ENCODE data around the gene FCRL2.

The FCRL2 gene

DNA sequence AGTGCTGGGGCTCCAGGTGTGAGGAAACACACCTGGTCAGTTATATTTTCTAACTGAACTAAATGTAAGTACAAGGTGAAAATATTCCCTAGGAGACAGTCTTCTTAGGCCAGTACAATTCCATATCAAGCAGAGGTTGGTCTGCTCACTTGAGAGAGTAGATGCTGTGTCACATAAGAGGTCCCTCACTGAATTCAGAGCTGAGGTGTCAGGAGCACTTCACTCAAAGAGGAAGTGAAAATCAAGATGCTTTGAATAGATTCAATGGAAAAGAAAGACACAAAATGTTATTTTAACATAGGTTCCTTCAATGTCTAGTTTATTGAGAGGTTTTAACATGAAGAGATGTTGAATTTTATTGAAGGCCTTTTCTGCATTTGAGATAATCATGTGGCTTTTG, 72.1 kb downstream of the FCRL2 start (continued):
- TF ChIP-seq TOX (CRISPR knock-in tag; IDR thresholded peaks at IDR 0.05; ENCODE audit: borderline replicate concordance), result no peak

DNA sequence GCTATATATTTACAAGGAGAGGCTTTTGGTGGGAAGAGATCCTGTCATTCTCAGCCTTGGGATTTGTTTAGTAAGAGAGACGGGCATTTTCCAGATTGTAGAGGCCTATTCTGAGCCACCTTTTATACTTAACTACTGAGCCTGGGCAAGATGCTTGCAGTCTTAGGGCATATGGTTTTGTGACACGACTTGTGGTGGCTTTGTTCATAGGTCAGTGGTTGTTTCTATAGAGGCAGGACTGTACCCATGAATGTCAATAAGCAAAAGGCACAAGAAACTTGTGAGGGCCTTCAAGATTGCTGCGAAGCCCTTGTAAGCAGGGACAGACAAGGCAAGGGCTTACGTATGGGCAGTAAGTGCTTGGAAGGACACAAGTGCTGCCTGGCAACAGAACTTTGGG, 73.0 kb downstream of the FCRL2 start:
- no peak for ATAC-seq
- no peak for TF ChIP-seq OSR1 (CRISPR knock-in tag; IDR thresholded peaks at IDR 0.05)
- TF ChIP-seq ZNF8 (CRISPR knock-in tag; IDR thresholded peaks at IDR 0.05), result no peak
- TF ChIP-seq ZFP3 (CRISPR knock-in tag; IDR thresholded peaks at IDR 0.05), result no peak
- TF ChIP-seq TOX (CRISPR knock-in tag; IDR thresholded peaks at IDR 0.05; ENCODE audit: borderline replicate concordance), result no peak
- no peak for TF ChIP-seq RARB (CRISPR knock-in tag; IDR thresholded peaks at IDR 0.05)
- no peak for TF ChIP-seq BACH2 (CRISPR knock-in tag; IDR thresholded peaks at IDR 0.05; ENCODE audit: borderline replicate concordance)

DNA sequence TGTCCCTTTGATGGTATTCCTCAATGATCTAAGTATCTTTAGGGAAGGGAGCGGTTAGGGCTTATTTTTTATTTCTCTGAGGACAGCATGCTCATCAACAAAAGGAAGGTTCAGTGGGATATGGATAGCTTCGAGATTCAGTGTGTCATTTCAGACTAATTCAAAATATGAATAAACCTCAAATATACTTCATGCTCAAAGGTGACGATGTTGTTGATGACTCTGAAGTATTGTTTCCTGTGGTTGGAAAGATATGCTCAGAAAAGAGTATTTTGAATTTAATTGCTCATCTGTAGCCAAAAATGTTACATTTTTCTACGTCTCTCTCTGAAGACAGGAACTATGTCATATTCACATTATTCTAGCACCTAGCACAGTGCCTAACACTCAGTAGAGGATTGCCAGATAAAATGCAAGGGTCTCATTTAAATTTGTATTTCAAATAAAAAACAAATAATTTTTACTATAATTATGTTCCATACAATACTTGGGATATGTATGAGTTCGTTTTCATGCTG, 74.6 kb downstream of the FCRL2 start:
- TF ChIP-seq GLIS3 (CRISPR knock-in tag; IDR thresholded peaks at IDR 0.05) (no peak), PPARA (CRISPR knock-in tag; IDR thresholded peaks at IDR 0.05; ENCODE audit: borderline replicate concordance) (no peak), ZC3H10 (CRISPR knock-in tag; IDR thresholded peaks at IDR 0.05) (no peak), RARB (CRISPR knock-in tag; IDR thresholded peaks at IDR 0.05) (no peak), BACH2 (CRISPR knock-in tag; IDR thresholded peaks at IDR 0.05; ENCODE audit: borderline replicate concordance) (no peak), SNAI2 (CRISPR knock-in tag; IDR thresholded peaks at IDR 0.05) (no peak)
- TF ChIP-seq, protein P1, sequence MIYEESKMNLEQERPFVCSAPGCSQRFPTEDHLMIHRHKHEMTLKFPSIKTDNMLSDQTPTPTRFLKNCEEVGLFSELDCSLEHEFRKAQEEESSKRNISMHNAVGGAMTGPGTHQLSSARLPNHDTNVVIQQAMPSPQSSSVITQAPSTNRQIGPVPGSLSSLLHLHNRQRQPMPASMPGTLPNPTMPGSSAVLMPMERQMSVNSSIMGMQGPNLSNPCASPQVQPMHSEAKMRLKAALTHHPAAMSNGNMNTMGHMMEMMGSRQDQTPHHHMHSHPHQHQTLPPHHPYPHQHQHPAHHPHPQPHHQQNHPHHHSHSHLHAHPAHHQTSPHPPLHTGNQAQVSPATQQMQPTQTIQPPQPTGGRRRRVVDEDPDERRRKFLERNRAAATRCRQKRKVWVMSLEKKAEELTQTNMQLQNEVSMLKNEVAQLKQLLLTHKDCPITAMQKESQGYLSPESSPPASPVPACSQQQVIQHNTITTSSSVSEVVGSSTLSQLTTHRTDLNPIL (CRISPR knock-in tag; IDR thresholded peaks at IDR 0.05; ENCODE audit: low read depth), result no peak
- TF ChIP-seq, protein P2, sequence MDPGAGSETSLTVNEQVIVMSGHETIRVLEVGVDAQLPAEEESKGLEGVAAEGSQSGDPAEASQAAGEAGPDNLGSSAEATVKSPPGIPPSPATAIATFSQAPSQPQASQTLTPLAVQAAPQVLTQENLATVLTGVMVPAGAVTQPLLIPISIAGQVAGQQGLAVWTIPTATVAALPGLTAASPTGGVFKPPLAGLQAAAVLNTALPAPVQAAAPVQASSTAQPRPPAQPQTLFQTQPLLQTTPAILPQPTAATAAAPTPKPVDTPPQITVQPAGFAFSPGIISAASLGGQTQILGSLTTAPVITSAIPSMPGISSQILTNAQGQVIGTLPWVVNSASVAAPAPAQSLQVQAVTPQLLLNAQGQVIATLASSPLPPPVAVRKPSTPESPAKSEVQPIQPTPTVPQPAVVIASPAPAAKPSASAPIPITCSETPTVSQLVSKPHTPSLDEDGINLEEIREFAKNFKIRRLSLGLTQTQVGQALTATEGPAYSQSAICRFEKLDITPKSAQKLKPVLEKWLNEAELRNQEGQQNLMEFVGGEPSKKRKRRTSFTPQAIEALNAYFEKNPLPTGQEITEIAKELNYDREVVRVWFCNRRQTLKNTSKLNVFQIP (CRISPR knock-in tag; IDR thresholded peaks at IDR 0.05; ENCODE audit: borderline replicate concordance, low read depth), result no peak
- TF ChIP-seq, protein P3, sequence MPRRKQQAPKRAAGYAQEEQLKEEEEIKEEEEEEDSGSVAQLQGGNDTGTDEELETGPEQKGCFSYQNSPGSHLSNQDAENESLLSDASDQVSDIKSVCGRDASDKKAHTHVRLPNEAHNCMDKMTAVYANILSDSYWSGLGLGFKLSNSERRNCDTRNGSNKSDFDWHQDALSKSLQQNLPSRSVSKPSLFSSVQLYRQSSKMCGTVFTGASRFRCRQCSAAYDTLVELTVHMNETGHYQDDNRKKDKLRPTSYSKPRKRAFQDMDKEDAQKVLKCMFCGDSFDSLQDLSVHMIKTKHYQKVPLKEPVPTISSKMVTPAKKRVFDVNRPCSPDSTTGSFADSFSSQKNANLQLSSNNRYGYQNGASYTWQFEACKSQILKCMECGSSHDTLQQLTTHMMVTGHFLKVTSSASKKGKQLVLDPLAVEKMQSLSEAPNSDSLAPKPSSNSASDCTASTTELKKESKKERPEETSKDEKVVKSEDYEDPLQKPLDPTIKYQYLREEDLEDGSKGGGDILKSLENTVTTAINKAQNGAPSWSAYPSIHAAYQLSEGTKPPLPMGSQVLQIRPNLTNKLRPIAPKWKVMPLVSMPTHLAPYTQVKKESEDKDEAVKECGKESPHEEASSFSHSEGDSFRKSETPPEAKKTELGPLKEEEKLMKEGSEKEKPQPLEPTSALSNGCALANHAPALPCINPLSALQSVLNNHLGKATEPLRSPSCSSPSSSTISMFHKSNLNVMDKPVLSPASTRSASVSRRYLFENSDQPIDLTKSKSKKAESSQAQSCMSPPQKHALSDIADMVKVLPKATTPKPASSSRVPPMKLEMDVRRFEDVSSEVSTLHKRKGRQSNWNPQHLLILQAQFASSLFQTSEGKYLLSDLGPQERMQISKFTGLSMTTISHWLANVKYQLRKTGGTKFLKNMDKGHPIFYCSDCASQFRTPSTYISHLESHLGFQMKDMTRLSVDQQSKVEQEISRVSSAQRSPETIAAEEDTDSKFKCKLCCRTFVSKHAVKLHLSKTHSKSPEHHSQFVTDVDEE (CRISPR knock-in tag; IDR thresholded peaks at IDR 0.05), result no peak
- ATAC-seq, result no peak

DNA sequence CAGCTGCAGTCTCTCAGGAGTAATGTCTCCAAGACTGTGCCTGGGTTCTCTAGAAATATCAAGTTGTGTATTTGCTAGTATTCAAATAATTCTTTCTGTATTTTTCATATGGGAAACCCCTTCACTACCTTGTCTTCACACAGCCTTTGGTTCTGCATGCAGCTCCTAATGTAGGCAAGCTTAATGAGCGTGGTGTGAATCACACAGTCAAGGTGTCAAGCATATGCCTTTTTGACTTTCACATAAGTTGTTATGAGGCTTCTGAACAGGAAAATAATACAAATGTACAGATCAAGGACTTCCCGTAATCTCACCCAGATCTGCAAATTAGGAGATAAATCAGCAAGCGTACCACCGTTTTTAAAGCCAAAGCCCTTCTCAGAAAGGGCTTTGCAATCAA, 76.2 kb downstream of the FCRL2 start, which contains the start of gene FCRL3:
FCRL3 (minus strand) TSS at position 38 of the 400 bp plus-strand sequence. CDS start 280 bp downstream, outside the sequence.
- TF ChIP-seq ESRRG (CRISPR knock-in tag; IDR thresholded peaks at IDR 0.05), result no peak
- TF ChIP-seq RARB (CRISPR knock-in tag; IDR thresholded peaks at IDR 0.05), result no peak
- no peak for TF ChIP-seq ISL1 (CRISPR knock-in tag; IDR thresholded peaks at IDR 0.05)
- TF ChIP-seq, protein P4, sequence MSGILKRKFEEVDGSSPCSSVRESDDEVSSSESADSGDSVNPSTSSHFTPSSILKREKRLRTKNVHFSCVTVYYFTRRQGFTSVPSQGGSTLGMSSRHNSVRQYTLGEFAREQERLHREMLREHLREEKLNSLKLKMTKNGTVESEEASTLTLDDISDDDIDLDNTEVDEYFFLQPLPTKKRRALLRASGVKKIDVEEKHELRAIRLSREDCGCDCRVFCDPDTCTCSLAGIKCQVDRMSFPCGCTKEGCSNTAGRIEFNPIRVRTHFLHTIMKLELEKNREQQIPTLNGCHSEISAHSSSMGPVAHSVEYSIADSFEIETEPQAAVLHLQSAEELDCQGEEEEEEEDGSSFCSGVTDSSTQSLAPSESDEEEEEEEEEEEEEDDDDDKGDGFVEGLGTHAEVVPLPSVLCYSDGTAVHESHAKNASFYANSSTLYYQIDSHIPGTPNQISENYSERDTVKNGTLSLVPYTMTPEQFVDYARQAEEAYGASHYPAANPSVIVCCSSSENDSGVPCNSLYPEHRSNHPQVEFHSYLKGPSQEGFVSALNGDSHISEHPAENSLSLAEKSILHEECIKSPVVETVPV (CRISPR knock-in tag; IDR thresholded peaks at IDR 0.05), result no peak
- TF ChIP-seq TOX (CRISPR knock-in tag; IDR thresholded peaks at IDR 0.05; ENCODE audit: borderline replicate concordance), result no peak
- TF ChIP-seq ZNF70 (CRISPR knock-in tag; IDR thresholded peaks at IDR 0.05), result no peak
- TF ChIP-seq ZC3H10 (CRISPR knock-in tag; IDR thresholded peaks at IDR 0.05), result no peak
- TF ChIP-seq OSR1 (CRISPR knock-in tag; IDR thresholded peaks at IDR 0.05), result no peak
- no peak for TF ChIP-seq ZFP3 (CRISPR knock-in tag; IDR thresholded peaks at IDR 0.05)
- no peak for TF ChIP-seq BACH2 (CRISPR knock-in tag; IDR thresholded peaks at IDR 0.05; ENCODE audit: borderline replicate concordance)
- TF ChIP-seq, protein P2 (CRISPR knock-in tag; IDR thresholded peaks at IDR 0.05; ENCODE audit: borderline replicate concordance, low read depth), result no peak
- no peak for TF ChIP-seq ZNF565 (CRISPR knock-in tag; conservative IDR thresholded peaks at IDR 0.05; ENCODE audit: low read depth)
- TF ChIP-seq, protein P1 (CRISPR knock-in tag; IDR thresholded peaks at IDR 0.05; ENCODE audit: low read depth), result no peak
- TF ChIP-seq SNAI2 (CRISPR knock-in tag; IDR thresholded peaks at IDR 0.05), result no peak
- TF ChIP-seq ZFP30 (CRISPR knock-in tag; IDR thresholded peaks at IDR 0.05), result no peak
- TF ChIP-seq PPARA (CRISPR knock-in tag; IDR thresholded peaks at IDR 0.05; ENCODE audit: borderline replicate concordance), result no peak
- TF ChIP-seq, protein P3 (CRISPR knock-in tag; IDR thresholded peaks at IDR 0.05), result no peak
- no peak for TF ChIP-seq ZNF8 (CRISPR knock-in tag; IDR thresholded peaks at IDR 0.05)
- TF ChIP-seq ARNTL (CRISPR knock-in tag; IDR thresholded peaks at IDR 0.05; ENCODE audit: borderline replicate concordance, low read depth), result no peak
- no peak for TF ChIP-seq TCF4 (CRISPR knock-in tag; IDR thresholded peaks at IDR 0.05; ENCODE audit: borderline replicate concordance)
- ATAC-seq, result no peak
